B cell (primary cell): ENCODE results near the gene LRRC4C.

Source experiments
- EZH2 ChIP-seq: IDR thresholded peaks from 2 replicates; pipeline ENCODE4 v1.6.1; 2012; ENCODE audit warnings: borderline replicate concordance, low read depth, mild to moderate bottlenecking, moderate library complexity, low read length; ENCODE audit not compliant: insufficient read depth, poor library complexity, severe bottlenecking
- TF ChIP-seq, protein P1 (sequence below): fragments of 200-600 bp; IDR thresholded peaks from one replicate; pipeline ENCODE4 v1.8.0; 2022; ENCODE audit warnings: antibody characterized with exemption, mild to moderate bottlenecking

DNA sequence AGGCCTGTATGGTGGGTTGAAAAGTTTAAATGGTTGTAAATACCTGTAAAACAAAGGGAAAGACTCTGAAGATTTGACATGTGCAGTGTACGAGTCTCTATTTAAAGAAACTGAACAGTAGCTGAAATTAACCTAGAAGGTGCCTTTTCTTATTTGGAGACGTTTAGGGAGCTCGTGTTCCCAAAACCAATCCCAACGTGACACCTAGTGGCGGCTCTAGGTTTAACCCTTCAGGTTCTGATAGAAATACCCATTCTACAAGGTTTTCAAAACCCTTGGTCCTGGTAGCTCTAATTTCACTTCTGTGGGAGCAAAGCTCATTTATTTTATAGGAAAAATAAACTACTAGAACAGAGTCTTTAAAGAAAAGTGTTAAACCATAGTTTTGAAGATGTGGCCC lies 258.3 kb downstream of the LRRC4C start:
- TF ChIP-seq, protein P1, sequence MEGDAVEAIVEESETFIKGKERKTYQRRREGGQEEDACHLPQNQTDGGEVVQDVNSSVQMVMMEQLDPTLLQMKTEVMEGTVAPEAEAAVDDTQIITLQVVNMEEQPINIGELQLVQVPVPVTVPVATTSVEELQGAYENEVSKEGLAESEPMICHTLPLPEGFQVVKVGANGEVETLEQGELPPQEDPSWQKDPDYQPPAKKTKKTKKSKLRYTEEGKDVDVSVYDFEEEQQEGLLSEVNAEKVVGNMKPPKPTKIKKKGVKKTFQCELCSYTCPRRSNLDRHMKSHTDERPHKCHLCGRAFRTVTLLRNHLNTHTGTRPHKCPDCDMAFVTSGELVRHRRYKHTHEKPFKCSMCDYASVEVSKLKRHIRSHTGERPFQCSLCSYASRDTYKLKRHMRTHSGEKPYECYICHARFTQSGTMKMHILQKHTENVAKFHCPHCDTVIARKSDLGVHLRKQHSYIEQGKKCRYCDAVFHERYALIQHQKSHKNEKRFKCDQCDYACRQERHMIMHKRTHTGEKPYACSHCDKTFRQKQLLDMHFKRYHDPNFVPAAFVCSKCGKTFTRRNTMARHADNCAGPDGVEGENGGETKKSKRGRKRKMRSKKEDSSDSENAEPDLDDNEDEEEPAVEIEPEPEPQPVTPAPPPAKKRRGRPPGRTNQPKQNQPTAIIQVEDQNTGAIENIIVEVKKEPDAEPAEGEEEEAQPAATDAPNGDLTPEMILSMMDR = no peak
- TF ChIP-seq EZH2 = no peak
